NB4 (cell line): Measurements from ENCODE around the gene ILDR2.

Source experiments
- DNase-seq: peaks from one replicate; pipeline ENCODE4 v3.0.0; 2010; ENCODE audit warnings: low read depth
- H3K4me3 ChIP-seq: one replicate; pipeline ENCODE4 v1.5.1; 2011; ENCODE audit warnings: mild to moderate bottlenecking, low read depth, low read length, moderate library complexity
- MAX ChIP-seq: IDR thresholded peaks from 2 replicates; pipeline ENCODE4 v1.6.1; 2011; ENCODE audit warnings: low read depth, low read length
- MYC ChIP-seq: IDR thresholded peaks from 2 replicates; pipeline ENCODE4 v1.6.1; 2011; ENCODE audit warnings: low read depth, low read length
- POLR2A ChIP-seq: IDR thresholded peaks from 2 replicates; pipeline ENCODE4 v1.6.1; 2011; ENCODE audit warnings: mild to moderate bottlenecking; ENCODE audit not compliant: insufficient read length; ENCODE audit errors: extremely low read depth
- TF ChIP-seq, protein P1 (sequence below): IDR thresholded peaks from one replicate; pipeline ENCODE4 v1.5.1; 2012; ENCODE audit warnings: low read depth, low read length

Gene ILDR2

GRCh38 chr1:166977951-166978350, 2.6 kb upstream of the ILDR2 start:
- no peak overlapping the region for H3K4me3 ChIP-seq
- DNase-seq, result no peak
- TF ChIP-seq MYC (no peak), POLR2A (no peak), MAX (no peak)
- TF ChIP-seq, protein P1, sequence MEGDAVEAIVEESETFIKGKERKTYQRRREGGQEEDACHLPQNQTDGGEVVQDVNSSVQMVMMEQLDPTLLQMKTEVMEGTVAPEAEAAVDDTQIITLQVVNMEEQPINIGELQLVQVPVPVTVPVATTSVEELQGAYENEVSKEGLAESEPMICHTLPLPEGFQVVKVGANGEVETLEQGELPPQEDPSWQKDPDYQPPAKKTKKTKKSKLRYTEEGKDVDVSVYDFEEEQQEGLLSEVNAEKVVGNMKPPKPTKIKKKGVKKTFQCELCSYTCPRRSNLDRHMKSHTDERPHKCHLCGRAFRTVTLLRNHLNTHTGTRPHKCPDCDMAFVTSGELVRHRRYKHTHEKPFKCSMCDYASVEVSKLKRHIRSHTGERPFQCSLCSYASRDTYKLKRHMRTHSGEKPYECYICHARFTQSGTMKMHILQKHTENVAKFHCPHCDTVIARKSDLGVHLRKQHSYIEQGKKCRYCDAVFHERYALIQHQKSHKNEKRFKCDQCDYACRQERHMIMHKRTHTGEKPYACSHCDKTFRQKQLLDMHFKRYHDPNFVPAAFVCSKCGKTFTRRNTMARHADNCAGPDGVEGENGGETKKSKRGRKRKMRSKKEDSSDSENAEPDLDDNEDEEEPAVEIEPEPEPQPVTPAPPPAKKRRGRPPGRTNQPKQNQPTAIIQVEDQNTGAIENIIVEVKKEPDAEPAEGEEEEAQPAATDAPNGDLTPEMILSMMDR, result no peak

- TF ChIP-seq MAX (no peak), POLR2A (no peak), MYC (no peak)
- TF ChIP-seq, protein P1, result no peak
- peak; percentile 8 for DNase-seq
- H3K4me3 ChIP-seq, result peak overlapping the region; percentile 55
These were observed 544 bp downstream of the ILDR2 start for GRCh38 chr1:166974647-166975345.

DNA sequence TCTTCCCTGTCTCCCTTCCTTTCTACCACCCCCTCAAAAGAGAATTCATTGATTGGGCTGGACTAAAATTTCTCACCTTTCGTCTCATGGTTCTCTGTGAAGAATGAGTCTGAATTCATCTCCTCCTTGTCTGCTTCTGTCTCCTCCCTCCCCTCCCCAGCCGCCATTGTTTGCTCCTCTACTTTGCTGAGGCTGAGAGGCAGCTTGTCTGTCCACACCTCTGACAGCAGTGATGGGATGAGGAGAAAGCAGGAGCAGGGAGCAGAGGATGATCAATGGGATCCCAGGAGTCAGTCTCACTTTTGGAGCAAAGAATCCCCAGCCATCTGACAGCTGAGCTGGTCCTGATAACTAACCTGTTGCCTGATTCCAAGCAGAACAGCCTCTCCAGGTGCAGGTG, 2.5 kb downstream of the ILDR2 start:
- TF ChIP-seq MYC (no peak), MAX (no peak)
- TF ChIP-seq, protein P1, result no peak
- H3K4me3 ChIP-seq, result no peak overlapping the region
- DNase-seq, result no peak

DNA sequence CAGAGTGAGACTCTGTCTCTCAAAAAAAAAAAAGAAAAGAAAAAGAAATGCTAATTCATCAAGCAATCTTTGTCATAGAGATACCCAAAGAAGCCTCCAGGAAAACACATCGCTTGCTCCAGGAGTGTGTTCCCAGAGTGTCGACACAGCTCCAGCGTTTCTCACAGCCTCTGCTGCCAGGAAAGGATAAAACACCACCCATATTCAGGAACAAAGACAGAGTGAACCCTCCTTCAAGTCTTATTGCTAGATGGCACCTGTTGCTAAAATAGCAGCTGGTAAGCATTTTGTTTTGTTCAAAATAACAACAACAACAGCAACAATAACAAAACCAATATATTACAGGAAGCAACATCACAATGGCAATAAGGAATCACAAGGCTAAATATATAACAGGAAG, 3.1 kb downstream of the ILDR2 start:
- H3K4me3 ChIP-seq, result no peak overlapping the region
- no peak for TF ChIP-seq MAX
- TF ChIP-seq, protein P1, result no peak
- TF ChIP-seq MYC, result no peak
- TF ChIP-seq POLR2A, result no peak
- no peak for DNase-seq

- DNase-seq, result no peak
- no peak overlapping the region for H3K4me3 ChIP-seq
- TF ChIP-seq MAX (no peak), POLR2A (no peak), MYC (no peak)
- TF ChIP-seq, protein P1, result no peak
These were observed 4.1 kb downstream of the ILDR2 start for GRCh38 chr1:166971252-166971651.
